Measurements from ENCODE around the gene WAC. TPM values are rescaled to one million over a fixed set of nuclear protein-coding genes. Genes with fewer than 3 reads are reported as not detected.

Gene WAC
- total RNA-seq, 1 experiment from 2014 or later, result 125 TPM

DNA sequence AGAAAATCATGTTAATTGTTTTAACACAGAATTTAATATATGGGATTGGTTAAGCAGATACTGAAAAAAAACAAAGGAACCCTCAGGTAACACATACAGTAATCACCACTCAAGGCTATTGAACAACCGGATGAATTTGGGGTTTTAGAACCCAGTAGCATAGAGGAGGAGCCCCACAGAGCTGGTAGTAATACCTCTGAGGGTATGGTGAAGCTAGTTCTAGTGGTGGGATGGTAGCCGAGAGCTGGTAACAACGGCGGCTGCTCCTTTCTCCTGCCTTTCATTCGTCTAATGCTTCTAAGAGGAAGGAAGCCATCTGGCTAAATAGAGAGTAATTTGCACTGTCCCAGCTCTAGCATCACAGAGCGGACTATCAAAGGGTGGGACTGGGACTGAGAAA lies 52.2 kb downstream of the WAC start:
- ChIA-PET CTCF (interaction anchor here (0.6 kb wide), 1 partner anchor 40 kb away, joined by 3 read pairs; no protein-coding TSS in a partner anchor), POLR2A (ENCODE audit: low non-redundant PET) (no interaction called here)
- DNase-seq (ENCODE audit: low spot score), result no peak
- Histone ChIP-seq H3K27ac (ENCODE audit: low read depth, low read length, poor library complexity, severe bottlenecking) (no peak overlapping the region), H3K36me3 (ENCODE audit: insufficient read depth, low read length, poor library complexity, severe bottlenecking) (peaks cover 48% of the 10 kb centered on the region), H3K4me3 (ENCODE audit: low read depth, low read length, poor library complexity, severe bottlenecking) (no peak overlapping the region), H3K27me3 (replicated peaks; ENCODE audit: insufficient read depth, low read depth, low read length, poor library complexity) (no peaks in the 10 kb centered on the region), H3K4me1 (ENCODE audit: insufficient read depth, low read length, poor library complexity, severe bottlenecking) (peaks cover 26% of the 10 kb centered on the region), H3K9me3 (ENCODE audit: low read depth, low read length, poor library complexity, severe bottlenecking) (no peaks in the 10 kb centered on the region)
- no peak for TF ChIP-seq EZH2 (IDR thresholded peaks at IDR 0.05; ENCODE audit: borderline replicate concordance, low read depth, low read length, poor library complexity, severe bottlenecking)
- TF ChIP-seq, protein P1, sequence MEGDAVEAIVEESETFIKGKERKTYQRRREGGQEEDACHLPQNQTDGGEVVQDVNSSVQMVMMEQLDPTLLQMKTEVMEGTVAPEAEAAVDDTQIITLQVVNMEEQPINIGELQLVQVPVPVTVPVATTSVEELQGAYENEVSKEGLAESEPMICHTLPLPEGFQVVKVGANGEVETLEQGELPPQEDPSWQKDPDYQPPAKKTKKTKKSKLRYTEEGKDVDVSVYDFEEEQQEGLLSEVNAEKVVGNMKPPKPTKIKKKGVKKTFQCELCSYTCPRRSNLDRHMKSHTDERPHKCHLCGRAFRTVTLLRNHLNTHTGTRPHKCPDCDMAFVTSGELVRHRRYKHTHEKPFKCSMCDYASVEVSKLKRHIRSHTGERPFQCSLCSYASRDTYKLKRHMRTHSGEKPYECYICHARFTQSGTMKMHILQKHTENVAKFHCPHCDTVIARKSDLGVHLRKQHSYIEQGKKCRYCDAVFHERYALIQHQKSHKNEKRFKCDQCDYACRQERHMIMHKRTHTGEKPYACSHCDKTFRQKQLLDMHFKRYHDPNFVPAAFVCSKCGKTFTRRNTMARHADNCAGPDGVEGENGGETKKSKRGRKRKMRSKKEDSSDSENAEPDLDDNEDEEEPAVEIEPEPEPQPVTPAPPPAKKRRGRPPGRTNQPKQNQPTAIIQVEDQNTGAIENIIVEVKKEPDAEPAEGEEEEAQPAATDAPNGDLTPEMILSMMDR (conservative IDR thresholded peaks at IDR 0.05; ENCODE audit: low read depth, low read length), result no peak
- intact Hi-C loops (cut with micrococcal nuclease; ENCODE audit: unreplicated experiment), result no loop called here
- TSS peak; percentile 9 for BruUV-seq (replicated peaks)

DNA sequence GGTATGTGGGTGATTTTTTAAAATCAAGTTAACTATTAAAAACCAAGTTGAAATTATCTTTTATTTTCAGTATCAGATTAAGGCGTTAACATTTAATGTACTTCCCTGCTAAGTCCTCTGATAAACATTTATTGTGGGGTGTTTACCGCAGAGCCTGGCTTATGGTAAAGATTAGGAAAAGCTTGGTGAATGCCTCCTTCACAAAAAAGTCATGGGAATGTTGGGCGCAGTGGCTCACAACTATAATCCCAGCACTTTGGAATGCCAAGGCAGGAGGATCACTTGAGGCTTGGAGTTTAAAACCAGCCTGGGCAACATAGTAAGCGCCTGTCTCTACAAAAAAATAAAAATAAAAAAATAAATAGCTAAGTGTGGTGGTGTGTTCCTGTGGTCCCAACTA lies 53.3 kb downstream of the WAC start:
- ChIA-PET CTCF (no interaction called here), POLR2A (ENCODE audit: low non-redundant PET) (no interaction called here)
- intact Hi-C loops (cut with micrococcal nuclease; ENCODE audit: unreplicated experiment), result no loop called here
- no peaks in the 10 kb centered on the region for H3K27me3 ChIP-seq (replicated peaks; ENCODE audit: insufficient read depth, low read depth, low read length, poor library complexity)
- H3K4me3 ChIP-seq (ENCODE audit: low read depth, low read length, poor library complexity, severe bottlenecking), result no peak overlapping the region
- H3K27ac ChIP-seq (ENCODE audit: low read depth, low read length, poor library complexity, severe bottlenecking), result no peak overlapping the region
- peaks cover 59% of the 10 kb centered on the region for H3K36me3 ChIP-seq (ENCODE audit: insufficient read depth, low read length, poor library complexity, severe bottlenecking)
- TF ChIP-seq, protein P1 (conservative IDR thresholded peaks at IDR 0.05; ENCODE audit: low read depth, low read length), result no peak
- no peak for TF ChIP-seq EZH2 (IDR thresholded peaks at IDR 0.05; ENCODE audit: borderline replicate concordance, low read depth, low read length, poor library complexity, severe bottlenecking)
- H3K9me3 ChIP-seq (ENCODE audit: low read depth, low read length, poor library complexity, severe bottlenecking), result no peaks in the 10 kb centered on the region
- DNase-seq (ENCODE audit: low spot score), result no peak
- peaks cover 26% of the 10 kb centered on the region for H3K4me1 ChIP-seq (ENCODE audit: insufficient read depth, low read length, poor library complexity, severe bottlenecking)
- BruUV-seq (replicated peaks), result no TSS peak

DNA sequence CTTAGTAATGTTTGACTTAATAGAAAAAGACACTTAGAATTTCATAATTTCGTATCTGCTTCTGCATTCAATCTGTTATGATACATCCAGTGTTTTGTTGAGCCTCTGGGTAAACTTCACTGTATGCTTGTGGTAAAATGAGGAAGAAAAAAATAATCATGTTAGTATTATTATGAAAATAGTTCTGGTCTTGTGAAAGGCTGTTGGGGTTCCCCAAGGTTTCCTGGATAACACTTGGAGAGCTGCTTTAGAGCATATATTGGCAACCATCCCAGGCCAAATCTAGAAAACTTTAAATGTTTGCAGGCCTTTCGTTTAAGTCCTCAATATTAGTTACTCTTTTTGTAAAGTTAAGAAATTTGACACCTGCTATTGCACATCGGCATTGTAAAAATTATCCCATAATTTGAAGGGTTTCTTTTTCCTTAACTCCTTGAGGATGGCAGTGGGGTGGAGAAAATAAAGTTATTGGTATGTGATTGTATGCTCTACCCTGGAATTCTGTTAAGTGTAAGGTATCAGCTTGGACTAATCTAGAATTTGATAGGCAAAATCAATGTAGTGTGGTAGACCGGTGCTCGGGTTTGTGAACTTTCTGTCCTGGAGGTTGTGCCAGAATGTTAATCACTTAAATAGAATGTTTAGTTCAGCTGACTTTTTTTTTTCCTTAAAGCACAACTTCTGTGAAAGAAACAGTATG lies 54.5 kb downstream of the WAC start:
- no peak for TF ChIP-seq EZH2 (IDR thresholded peaks at IDR 0.05; ENCODE audit: borderline replicate concordance, low read depth, low read length, poor library complexity, severe bottlenecking)
- TF ChIP-seq, protein P1 (conservative IDR thresholded peaks at IDR 0.05; ENCODE audit: low read depth, low read length), result no peak
- H3K27ac ChIP-seq (ENCODE audit: low read depth, low read length, poor library complexity, severe bottlenecking), result peak overlapping the region; percentile 55
- H3K36me3 ChIP-seq (ENCODE audit: insufficient read depth, low read length, poor library complexity, severe bottlenecking), result peaks cover 68% of the 10 kb centered on the region
- H3K4me1 ChIP-seq (ENCODE audit: insufficient read depth, low read length, poor library complexity, severe bottlenecking), result peaks cover 26% of the 10 kb centered on the region
- H3K4me3 ChIP-seq (ENCODE audit: low read depth, low read length, poor library complexity, severe bottlenecking), result peak overlapping the region; percentile 1
- POLR2A ChIA-PET (ENCODE audit: low non-redundant PET), result no interaction called here
- H3K27me3 ChIP-seq (replicated peaks; ENCODE audit: insufficient read depth, low read depth, low read length, poor library complexity), result no peaks in the 10 kb centered on the region
- CTCF ChIA-PET, result no interaction called here
- DNase-seq (ENCODE audit: low spot score), result peak; percentile 27
- BruUV-seq (replicated peaks), result no TSS peak
- no peaks in the 10 kb centered on the region for H3K9me3 ChIP-seq (ENCODE audit: low read depth, low read length, poor library complexity, severe bottlenecking)
- intact Hi-C loops (cut with micrococcal nuclease; ENCODE audit: unreplicated experiment), result no loop called here

All from A673 (cell line).